Measurements from ENCODE around the gene MMP3.

Gene MMP3

GRCh38 chr11:102800767-102801166, 42.6 kb downstream of the MMP3 start:
- no peak overlapping the region for H2AFZ ChIP-seq (ENCODE audit: low read depth, low read length)
- H3K27me3 ChIP-seq (ENCODE audit: insufficient read depth, low read length, poor library complexity), result no peaks in the 10 kb centered on the region
- no peak for TF ChIP-seq EZH2 (IDR thresholded peaks at IDR 0.05; ENCODE audit: borderline replicate concordance, low read depth, low read length, severe bottlenecking)
- no peak for TF ChIP-seq CTCF (IDR thresholded peaks at IDR 0.05; ENCODE audit: borderline replicate concordance, extremely low read depth, low read length, poor library complexity, severe bottlenecking)
- H3K27ac ChIP-seq (ENCODE audit: low read length), result no peak overlapping the region
- H3K4me2 ChIP-seq (ENCODE audit: insufficient read depth, low read length), result no peak overlapping the region
- no peaks in the 10 kb centered on the region for H3K9me3 ChIP-seq (ENCODE audit: insufficient read depth, low read length, severe bottlenecking)
- H3K4me3 ChIP-seq (ENCODE audit: low read depth in 1 of 2, low read length in 2 of 2), result no peak overlapping the region
- DNase-seq, result no peak
- H3K79me2 ChIP-seq (ENCODE audit: insufficient read depth, low read length), result no peaks in the 10 kb centered on the region
- H3K36me3 ChIP-seq (ENCODE audit: insufficient read depth, low read length), result no peaks in the 10 kb centered on the region
- H3K9ac ChIP-seq (ENCODE audit: low read depth, low read length), result no peak overlapping the region
- H4K20me1 ChIP-seq (ENCODE audit: insufficient read depth, low read length), result no peaks in the 10 kb centered on the region
- no peak for ATAC-seq (ENCODE audit: insufficient read depth, low read depth)
- no peaks in the 10 kb centered on the region for H3K4me1 ChIP-seq (ENCODE audit: insufficient read depth, low read length)

GRCh38 chr11:102799681-102800340, 43.6 kb downstream of the MMP3 start:
- no peak for TF ChIP-seq EZH2 (IDR thresholded peaks at IDR 0.05; ENCODE audit: borderline replicate concordance, low read depth, low read length, severe bottlenecking)
- no peak for TF ChIP-seq CTCF (IDR thresholded peaks at IDR 0.05; ENCODE audit: borderline replicate concordance, extremely low read depth, low read length, poor library complexity, severe bottlenecking)
- no peak; the same call in 2 of the 3 replicates for ATAC-seq (ENCODE audit: insufficient read depth, low read depth)
- H3K4me1 ChIP-seq (ENCODE audit: insufficient read depth, low read length), result no peaks in the 10 kb centered on the region
- no peak overlapping the region for H2AFZ ChIP-seq (ENCODE audit: low read depth, low read length)
- H3K79me2 ChIP-seq (ENCODE audit: insufficient read depth, low read length), result no peaks in the 10 kb centered on the region
- no peak overlapping the region for H3K9ac ChIP-seq (ENCODE audit: low read depth, low read length)
- DNase-seq, result no peak
- H4K20me1 ChIP-seq (ENCODE audit: insufficient read depth, low read length), result no peaks in the 10 kb centered on the region
- no peak overlapping the region for H3K4me2 ChIP-seq (ENCODE audit: insufficient read depth, low read length)
- no peaks in the 10 kb centered on the region for H3K27me3 ChIP-seq (ENCODE audit: insufficient read depth, low read length, poor library complexity)
- H3K27ac ChIP-seq (ENCODE audit: low read length), result no peak overlapping the region
- H3K4me3 ChIP-seq (ENCODE audit: low read depth in 1 of 2, low read length in 2 of 2), result no peak overlapping the region
- no peaks in the 10 kb centered on the region for H3K9me3 ChIP-seq (ENCODE audit: insufficient read depth, low read length, severe bottlenecking)
- no peaks in the 10 kb centered on the region for H3K36me3 ChIP-seq (ENCODE audit: insufficient read depth, low read length)

- no peaks in the 10 kb centered on the region for H3K27me3 ChIP-seq (ENCODE audit: insufficient read depth, low read length, poor library complexity)
- DNase-seq (no peak), ATAC-seq (ENCODE audit: insufficient read depth, low read depth) (no peak)
- H3K9me3 ChIP-seq (ENCODE audit: insufficient read depth, low read length, severe bottlenecking), result no peaks in the 10 kb centered on the region
- TF ChIP-seq EZH2 (IDR thresholded peaks at IDR 0.05; ENCODE audit: borderline replicate concordance, low read depth, low read length, severe bottlenecking) (no peak), CTCF (IDR thresholded peaks at IDR 0.05; ENCODE audit: borderline replicate concordance, extremely low read depth, low read length, poor library complexity, severe bottlenecking) (no peak)
- no peak within 1 kb of the TSS for H3K9ac ChIP-seq (ENCODE audit: low read depth, low read length)
- H3K36me3 ChIP-seq (ENCODE audit: insufficient read depth, low read length), result no peaks in the 10 kb centered on the region
- H4K20me1 ChIP-seq (ENCODE audit: insufficient read depth, low read length), result no peaks in the 10 kb centered on the region
- H3K79me2 ChIP-seq (ENCODE audit: insufficient read depth, low read length), result no peaks in the 10 kb centered on the region
- no peak within 1 kb of the TSS for H2AFZ ChIP-seq (ENCODE audit: low read depth, low read length)
- H3K4me1 ChIP-seq (ENCODE audit: insufficient read depth, low read length), result no peaks in the 10 kb centered on the region
- no peak within 1 kb of the TSS for H3K4me3 ChIP-seq (ENCODE audit: low read depth in 1 of 2, low read length in 2 of 2)
- H3K27ac ChIP-seq (ENCODE audit: low read length), result no peak within 1 kb of the TSS
- H3K4me2 ChIP-seq (ENCODE audit: insufficient read depth, low read length), result no peak within 1 kb of the TSS
These were observed 45.2 kb downstream of the MMP3 start, which contains the start of gene MMP1 for GRCh38 chr11:102798012-102798746. TSS of gene MMP1 (minus strand) at chr11:102798160. CDS start at chr11:102798092, 68 bp downstream.

Data from DND-41 (cell line).